Measurements from ENCODE around the gene COL15A1. TPM values are rescaled to one million over a fixed set of nuclear protein-coding genes. Genes with fewer than 3 reads are reported as not detected.

Gene COL15A1
- total RNA-seq, 1 experiment from 2014 or later: not detected

GRCh38 chr9:98962181-98962560, 18.5 kb downstream of the COL15A1 start:
- H3K9me3 Mint-ChIP-seq (ENCODE audit: unreplicated experiment): no peaks in the 10 kb centered on the region
- BruUV-seq (replicated peaks): no TSS peak
- CTCF ChIA-PET: interaction anchor here (0.9 to 2.5 kb wide), 3 partner anchors 13 to 116 kb away, joined by 3 to 11 read pairs (median 6); no protein-coding TSS in a partner anchor
- no peak overlapping the region for H3K27ac Mint-ChIP-seq (ENCODE audit: low read depth, unreplicated experiment)
- DNase-seq (ENCODE audit: unreplicated experiment): no peak
- POLR2A ChIA-PET: no interaction called here
- TF ChIP-seq, protein P1, sequence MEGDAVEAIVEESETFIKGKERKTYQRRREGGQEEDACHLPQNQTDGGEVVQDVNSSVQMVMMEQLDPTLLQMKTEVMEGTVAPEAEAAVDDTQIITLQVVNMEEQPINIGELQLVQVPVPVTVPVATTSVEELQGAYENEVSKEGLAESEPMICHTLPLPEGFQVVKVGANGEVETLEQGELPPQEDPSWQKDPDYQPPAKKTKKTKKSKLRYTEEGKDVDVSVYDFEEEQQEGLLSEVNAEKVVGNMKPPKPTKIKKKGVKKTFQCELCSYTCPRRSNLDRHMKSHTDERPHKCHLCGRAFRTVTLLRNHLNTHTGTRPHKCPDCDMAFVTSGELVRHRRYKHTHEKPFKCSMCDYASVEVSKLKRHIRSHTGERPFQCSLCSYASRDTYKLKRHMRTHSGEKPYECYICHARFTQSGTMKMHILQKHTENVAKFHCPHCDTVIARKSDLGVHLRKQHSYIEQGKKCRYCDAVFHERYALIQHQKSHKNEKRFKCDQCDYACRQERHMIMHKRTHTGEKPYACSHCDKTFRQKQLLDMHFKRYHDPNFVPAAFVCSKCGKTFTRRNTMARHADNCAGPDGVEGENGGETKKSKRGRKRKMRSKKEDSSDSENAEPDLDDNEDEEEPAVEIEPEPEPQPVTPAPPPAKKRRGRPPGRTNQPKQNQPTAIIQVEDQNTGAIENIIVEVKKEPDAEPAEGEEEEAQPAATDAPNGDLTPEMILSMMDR (IDR thresholded peaks at IDR 0.05; ENCODE audit: unreplicated experiment): no peak
- H3K4me3 Mint-ChIP-seq (ENCODE audit: unreplicated experiment): no peak overlapping the region
- H3K4me1 Mint-ChIP-seq (ENCODE audit: insufficient read depth, unreplicated experiment): no peaks in the 10 kb centered on the region
- intact Hi-C loops (cut with micrococcal nuclease): no loop called here
- peaks cover 40% of the 10 kb centered on the region for H3K27me3 Mint-ChIP-seq (ENCODE audit: insufficient read depth, unreplicated experiment)
- H3K36me3 Mint-ChIP-seq (ENCODE audit: insufficient read depth, unreplicated experiment): no peaks in the 10 kb centered on the region

DNA sequence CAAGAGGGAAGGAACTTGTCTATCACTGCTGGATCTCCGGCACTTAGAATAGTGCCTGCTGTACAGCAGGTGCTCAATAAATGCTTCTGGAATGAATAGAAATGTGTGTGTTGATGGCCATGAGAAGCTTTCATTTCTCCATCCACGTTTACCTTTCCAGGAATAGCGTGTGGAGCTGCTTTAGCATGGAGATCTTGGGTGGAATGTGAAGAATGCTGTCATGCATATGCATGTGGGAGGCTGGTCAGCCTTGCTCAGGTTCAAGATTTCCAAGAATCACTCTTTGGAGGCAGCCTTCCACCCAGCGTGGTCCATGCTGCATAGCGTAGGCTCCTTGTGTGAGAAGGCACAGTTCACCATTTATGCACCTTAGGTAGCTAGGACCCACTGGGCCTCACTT, 19.2 kb downstream of the COL15A1 start:
- no peak for DNase-seq (ENCODE audit: unreplicated experiment)
- Mint-ChIP-seq H3K27me3 (ENCODE audit: insufficient read depth, unreplicated experiment) (peaks cover 40% of the 10 kb centered on the region), H3K4me1 (ENCODE audit: insufficient read depth, unreplicated experiment) (no peaks in the 10 kb centered on the region), H3K9me3 (ENCODE audit: unreplicated experiment) (no peaks in the 10 kb centered on the region), H3K36me3 (ENCODE audit: insufficient read depth, unreplicated experiment) (no peaks in the 10 kb centered on the region), H3K27ac (ENCODE audit: low read depth, unreplicated experiment) (no peak overlapping the region), H3K4me3 (ENCODE audit: unreplicated experiment) (no peak overlapping the region)
- no TSS peak for BruUV-seq (replicated peaks)
- CTCF ChIA-PET: interaction anchor here (1.3 to 2.5 kb wide), 3 partner anchors 13 to 115 kb away, joined by 3 to 11 read pairs (median 6); no protein-coding TSS in a partner anchor
- POLR2A ChIA-PET: no interaction called here
- intact Hi-C loops (cut with micrococcal nuclease): no loop called here
- TF ChIP-seq, protein P1 (IDR thresholded peaks at IDR 0.05; ENCODE audit: unreplicated experiment): no peak

DNA sequence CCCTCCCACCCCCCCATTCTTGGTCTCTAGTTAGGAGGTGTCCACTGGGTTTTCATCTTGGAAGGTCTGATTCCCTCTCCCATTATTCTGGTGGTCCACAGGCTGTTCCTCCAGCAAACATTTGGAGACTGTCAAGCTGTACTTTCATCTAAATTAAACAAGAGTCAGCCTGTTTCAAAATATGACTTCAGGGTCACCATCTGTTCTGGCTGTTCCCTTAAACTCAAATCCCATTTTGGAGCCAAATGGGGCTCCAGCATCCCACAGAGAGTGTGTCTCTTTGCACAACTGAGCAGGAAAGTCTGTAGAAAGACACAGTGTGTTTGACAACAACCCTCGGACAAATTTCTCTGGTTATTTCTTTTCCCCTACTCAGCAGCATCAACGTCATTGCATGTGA, 20.5 kb downstream of the COL15A1 start:
- no TSS peak for BruUV-seq (replicated peaks)
- no peak overlapping the region for H3K4me3 Mint-ChIP-seq (ENCODE audit: unreplicated experiment)
- H3K4me1 Mint-ChIP-seq (ENCODE audit: insufficient read depth, unreplicated experiment): no peaks in the 10 kb centered on the region
- TF ChIP-seq, protein P1 (IDR thresholded peaks at IDR 0.05; ENCODE audit: unreplicated experiment): no peak
- ChIA-PET CTCF (interaction anchor here (0.5 to 2.5 kb wide), 3 partner anchors 11 to 96 kb away, joined by 4 to 11 read pairs (median 4); no protein-coding TSS in a partner anchor), POLR2A (no interaction called here)
- no peaks in the 10 kb centered on the region for H3K36me3 Mint-ChIP-seq (ENCODE audit: insufficient read depth, unreplicated experiment)
- intact Hi-C loops (cut with micrococcal nuclease): no loop called here
- no peaks in the 10 kb centered on the region for H3K9me3 Mint-ChIP-seq (ENCODE audit: unreplicated experiment)
- H3K27ac Mint-ChIP-seq (ENCODE audit: low read depth, unreplicated experiment): no peak overlapping the region
- no peak for DNase-seq (ENCODE audit: unreplicated experiment)
- H3K27me3 Mint-ChIP-seq (ENCODE audit: insufficient read depth, unreplicated experiment): peaks cover 38% of the 10 kb centered on the region

DNA sequence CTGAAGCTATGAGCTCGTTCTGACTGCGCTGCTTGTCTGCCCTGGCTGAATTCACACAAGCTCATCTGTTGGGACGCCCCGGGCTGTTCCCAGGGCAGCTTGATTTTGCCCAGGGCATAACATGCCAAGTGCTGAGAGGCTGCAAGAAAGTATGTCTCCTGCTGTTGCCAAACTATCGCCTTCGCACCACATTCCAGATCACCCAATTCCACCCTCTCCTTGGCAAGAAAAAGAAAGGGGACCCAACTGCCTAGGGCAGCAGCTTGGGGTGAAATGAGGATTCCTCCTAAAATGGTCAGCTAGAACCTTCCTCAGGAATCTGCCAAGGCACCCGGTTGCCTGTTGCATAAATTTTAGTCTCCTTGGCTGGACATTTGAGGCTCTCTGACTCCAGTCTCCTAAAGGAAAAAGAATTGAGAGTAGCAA, 21.2 kb downstream of the COL15A1 start:
- BruUV-seq (replicated peaks): no TSS peak
- TF ChIP-seq, protein P1 (IDR thresholded peaks at IDR 0.05; ENCODE audit: unreplicated experiment): no peak
- Mint-ChIP-seq H3K4me1 (ENCODE audit: insufficient read depth, unreplicated experiment) (no peaks in the 10 kb centered on the region), H3K27me3 (ENCODE audit: insufficient read depth, unreplicated experiment) (peaks cover 31% of the 10 kb centered on the region), H3K9me3 (ENCODE audit: unreplicated experiment) (no peaks in the 10 kb centered on the region), H3K4me3 (ENCODE audit: unreplicated experiment) (no peak overlapping the region), H3K27ac (ENCODE audit: low read depth, unreplicated experiment) (no peak overlapping the region), H3K36me3 (ENCODE audit: insufficient read depth, unreplicated experiment) (no peaks in the 10 kb centered on the region)
- DNase-seq (ENCODE audit: unreplicated experiment): no peak
- intact Hi-C loops (cut with micrococcal nuclease): no loop called here
- ChIA-PET CTCF (interaction anchor here (0.9 to 2.5 kb wide), 4 partner anchors 9 to 34 kb away, joined by 3 to 11 read pairs (median 8); no protein-coding TSS in a partner anchor), POLR2A (no interaction called here)

Data from MCF 10A (cell line).